ENCODE data around the gene STX10.

Gene STX10

DNA sequence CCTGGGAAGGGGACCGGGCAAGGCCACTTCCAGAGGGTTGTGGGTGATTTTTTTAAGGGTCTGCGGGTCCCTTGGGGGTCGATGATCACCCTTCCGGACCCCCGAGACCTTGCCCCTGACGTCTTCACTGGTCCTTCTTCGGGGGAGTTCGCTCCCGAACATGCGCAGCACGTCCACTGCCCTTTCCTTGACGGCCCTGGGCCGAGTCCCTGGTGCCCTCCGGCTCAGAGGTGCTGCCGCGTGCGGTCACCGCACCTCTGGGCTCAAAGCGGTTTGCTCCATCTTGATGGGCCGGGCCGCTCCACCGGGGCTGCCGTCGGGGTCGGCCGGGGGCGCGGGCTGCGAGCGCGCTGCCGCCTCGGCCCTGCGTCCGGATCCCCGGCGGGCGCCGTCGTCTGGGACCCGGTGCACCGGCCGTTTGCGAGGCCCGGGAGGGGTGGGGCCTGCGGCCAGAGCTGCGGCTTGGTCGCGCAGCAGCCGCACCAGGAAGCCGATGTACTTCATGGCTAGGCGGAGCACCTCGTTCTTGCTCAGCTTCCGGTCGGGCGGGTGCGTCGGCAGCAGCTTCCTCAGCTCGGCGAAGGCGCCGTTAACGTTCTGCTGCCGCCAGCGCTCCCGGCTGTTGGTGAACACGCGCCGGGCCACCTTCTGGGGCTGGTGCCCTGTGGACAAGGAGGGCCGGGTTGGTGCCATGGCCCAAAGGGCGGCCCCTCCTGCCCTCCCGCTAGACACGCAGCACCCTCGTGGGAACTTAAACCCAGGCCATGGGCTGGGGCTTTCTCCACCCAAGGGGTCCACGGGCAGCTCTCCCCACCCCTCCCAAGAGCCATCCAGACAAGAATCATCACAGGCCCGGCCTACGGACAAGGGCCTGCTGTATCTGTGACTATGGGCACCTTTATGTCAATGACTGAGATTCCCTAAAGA lies 50.8 kb downstream of the STX10 start:
- H3K36me3 ChIP-seq (ENCODE audit: control insufficient read depth, insufficient read depth, low read length): no peaks in the 10 kb centered on the region
- H2AFZ ChIP-seq: peak overlapping the region; percentile 50
- TF ChIP-seq CTCF (IDR thresholded peaks at IDR 0.05): no peak
- H3K79me2 ChIP-seq: no peaks in the 10 kb centered on the region
- H3K4me1 ChIP-seq: peaks cover 9% of the 10 kb centered on the region
- no peaks in the 10 kb centered on the region for H3K27me3 ChIP-seq (ENCODE audit: control insufficient read depth, insufficient read depth, low read length)
- no peak overlapping the region for H3K9ac ChIP-seq
- peak overlapping the region; percentile 51 for H3K27ac ChIP-seq
- no peaks in the 10 kb centered on the region for H3K9me3 ChIP-seq (ENCODE audit: control insufficient read depth, low read length)
- H3K4me2 ChIP-seq (ENCODE audit: low read length): no peak overlapping the region
- H3K4me3 ChIP-seq (ENCODE audit: low read depth, low read length): no peak overlapping the region

DNA sequence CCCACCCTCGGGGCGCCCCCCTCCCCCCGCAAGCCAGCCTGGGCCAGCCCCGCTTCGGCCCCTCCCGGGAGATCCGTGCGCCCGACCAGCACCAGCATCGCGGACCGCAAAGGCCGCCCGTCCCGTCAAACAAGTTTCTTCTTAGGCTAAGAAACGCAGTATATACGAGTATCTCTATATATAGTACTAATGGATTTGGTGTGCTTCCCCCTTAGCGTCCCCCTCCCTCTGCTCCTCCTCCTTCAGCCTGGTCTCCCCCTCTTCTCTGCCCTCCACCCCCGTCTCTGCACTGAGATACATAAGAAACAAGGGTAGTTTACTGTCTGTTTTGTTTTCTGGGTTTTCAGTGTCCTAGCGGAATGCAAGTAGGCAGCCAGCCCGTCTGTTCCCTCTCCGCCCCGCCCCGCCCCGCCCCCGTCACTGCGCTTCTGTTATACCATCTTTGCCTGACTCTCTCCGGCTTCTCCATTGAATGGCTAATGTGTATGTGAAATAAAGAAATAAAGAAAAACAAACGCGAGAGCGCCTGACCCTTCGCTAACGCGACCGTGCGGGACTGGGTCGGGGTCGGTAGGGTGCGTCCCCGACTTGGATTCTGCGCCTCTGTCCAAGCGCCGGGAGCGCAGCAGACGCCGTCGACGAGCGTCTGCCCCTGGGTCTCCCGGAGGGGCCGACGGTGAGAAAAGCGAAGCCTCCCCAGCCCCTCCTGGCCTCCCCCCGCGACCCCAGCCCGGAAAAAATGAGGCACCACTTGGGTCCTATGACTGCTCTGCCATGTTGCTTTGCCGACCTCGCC lies 51.7 kb downstream of the STX10 start:
- H3K27me3 ChIP-seq (ENCODE audit: control insufficient read depth, insufficient read depth, low read length): no peaks in the 10 kb centered on the region
- no peak overlapping the region for H3K9ac ChIP-seq
- H3K4me2 ChIP-seq (ENCODE audit: low read length): peak overlapping the region; percentile 0
- peak overlapping the region; percentile 19 for H3K27ac ChIP-seq
- TF ChIP-seq CTCF (IDR thresholded peaks at IDR 0.05): no peak
- no peaks in the 10 kb centered on the region for H3K79me2 ChIP-seq
- no peak overlapping the region for H3K4me3 ChIP-seq (ENCODE audit: low read depth, low read length)
- peaks cover 9% of the 10 kb centered on the region for H3K4me1 ChIP-seq
- no peaks in the 10 kb centered on the region for H3K9me3 ChIP-seq (ENCODE audit: control insufficient read depth, low read length)
- no peak overlapping the region for H2AFZ ChIP-seq
- no peaks in the 10 kb centered on the region for H3K36me3 ChIP-seq (ENCODE audit: control insufficient read depth, insufficient read depth, low read length)

- no peak overlapping the region for H3K9ac ChIP-seq
- H3K36me3 ChIP-seq (ENCODE audit: control insufficient read depth, insufficient read depth, low read length): no peaks in the 10 kb centered on the region
- H3K4me1 ChIP-seq: peaks cover 4% of the 10 kb centered on the region
- H3K27me3 ChIP-seq (ENCODE audit: control insufficient read depth, insufficient read depth, low read length): no peaks in the 10 kb centered on the region
- no peak overlapping the region for H3K4me3 ChIP-seq (ENCODE audit: low read depth, low read length)
- TF ChIP-seq CTCF (IDR thresholded peaks at IDR 0.05): no peak
- no peak overlapping the region for H2AFZ ChIP-seq
- H3K4me2 ChIP-seq (ENCODE audit: low read length): peak overlapping the region; percentile 22
- no peaks in the 10 kb centered on the region for H3K79me2 ChIP-seq
- no peak overlapping the region for H3K27ac ChIP-seq
- H3K9me3 ChIP-seq (ENCODE audit: control insufficient read depth, low read length): no peaks in the 10 kb centered on the region
Measured at GRCh38 chr19:13097463-13098258, 52.5 kb downstream of the STX10 start.

DNA sequence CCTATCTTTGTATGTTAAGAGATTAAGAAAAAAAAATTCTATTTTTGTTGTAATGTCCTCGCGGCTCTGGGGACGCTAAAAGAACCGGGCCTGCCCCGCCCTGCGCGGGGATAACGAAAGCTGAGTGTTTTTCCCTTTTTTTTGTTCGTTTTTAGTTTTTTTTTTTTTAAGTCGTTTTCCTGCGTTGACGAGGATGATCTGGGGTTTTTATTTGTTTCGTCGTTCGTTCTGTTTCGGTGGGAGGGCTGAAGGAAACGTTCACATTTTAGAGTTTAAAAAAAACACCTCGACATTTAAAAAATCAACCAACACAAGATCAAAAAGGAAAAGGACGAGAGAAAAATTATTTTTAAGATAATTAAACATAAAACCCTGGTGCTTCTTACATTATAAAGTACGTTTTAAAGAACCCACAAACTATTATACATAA lies 53.1 kb downstream of the STX10 start:
- no peak overlapping the region for H3K27ac ChIP-seq
- no peak overlapping the region for H2AFZ ChIP-seq
- no peaks in the 10 kb centered on the region for H3K27me3 ChIP-seq (ENCODE audit: control insufficient read depth, insufficient read depth, low read length)
- TF ChIP-seq CTCF (IDR thresholded peaks at IDR 0.05): no peak
- H3K79me2 ChIP-seq: no peaks in the 10 kb centered on the region
- H3K9me3 ChIP-seq (ENCODE audit: control insufficient read depth, low read length): no peaks in the 10 kb centered on the region
- H3K36me3 ChIP-seq (ENCODE audit: control insufficient read depth, insufficient read depth, low read length): no peaks in the 10 kb centered on the region
- H3K4me2 ChIP-seq (ENCODE audit: low read length): no peak overlapping the region
- no peak overlapping the region for H3K9ac ChIP-seq
- no peaks in the 10 kb centered on the region for H3K4me1 ChIP-seq
- H3K4me3 ChIP-seq (ENCODE audit: low read depth, low read length): no peak overlapping the region
